ENCODE measurements around the gene CCDC51. TPM values are rescaled to one million over a fixed set of nuclear protein-coding genes. Genes with fewer than 3 reads are reported as not detected.

Gene CCDC51
- total and polyA plus RNA-seq, 9 of the 15 experiments (the other 6 are each of a cell fraction or from before 2014, with no cell fraction given) = 6.5 to 18.6 (median 15.7) TPM

DNA sequence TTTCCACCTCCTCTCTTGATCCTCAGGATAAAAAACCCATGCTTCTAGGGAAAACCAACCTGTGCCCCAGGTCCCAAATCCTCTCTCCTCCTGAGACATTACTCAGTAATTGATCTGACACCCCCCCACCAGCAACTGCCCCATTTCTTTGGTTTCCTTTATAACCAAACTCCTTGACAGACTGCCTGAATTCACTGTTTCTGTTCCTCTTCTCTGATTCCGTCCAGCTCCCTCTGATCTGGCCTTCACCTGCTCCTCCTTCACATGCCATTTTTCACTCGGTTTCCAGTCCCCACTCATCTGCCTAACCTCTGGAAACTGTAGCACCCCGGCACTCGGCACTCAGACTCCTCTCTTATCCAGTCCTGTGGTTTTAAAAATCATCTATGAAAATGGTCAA is 2.1 kb downstream of the CCDC51 start:
- H3K79me2 ChIP-seq (ENCODE audit: control insufficient read depth, insufficient read depth, low read length) = peaks cover 39% of the 10 kb centered on the region

More for the DNA sequence above, 2.1 kb downstream of the CCDC51 start:
- Histone ChIP-seq H3K9me1 (ENCODE audit: control insufficient read depth, insufficient read depth, low read length) (peaks cover 6% of the 10 kb centered on the region), H3K36me3 (ENCODE audit: control insufficient read depth, insufficient read depth, low read length) (peaks cover 33% of the 10 kb centered on the region; the same call in 2 of the 3 replicates), H3K4me3 (no peak overlapping the region), H3K27me3 (ENCODE audit: control insufficient read depth in 2 of 2, insufficient read depth in 2 of 2, low read length in 2 of 2) (no peaks in the 10 kb centered on the region; a peak in 1 of 5 replicates), H2AFZ (ENCODE audit: low read depth, low read length) (no peak overlapping the region), H3K4me1 (replicated peaks in 1 of 2; ENCODE audit: control insufficient read depth in 2 of 2, insufficient read depth in 2 of 2, low read length in 2 of 2) (peaks cover 16 to 17% of the 10 kb centered on the region in 2 experiments; a peak in 4 of 5 replicates), H3K9me3 (replicated peaks; ENCODE audit: control insufficient read depth, insufficient read depth, low read depth, low read length) (no peaks in the 10 kb centered on the region), H4K20me1 (replicated peaks; ENCODE audit: control insufficient read depth, insufficient read depth, low read length) (no peaks in the 10 kb centered on the region), H3K4me2 (ENCODE audit: insufficient read depth, low read length) (no peak overlapping the region), H3K9ac (ENCODE audit: insufficient read depth in 1 of 2, low read depth in 2 of 2, low read length in 2 of 2) (no peak overlapping the region; a peak in 1 of 4 replicates), H3K27ac (ENCODE audit: extremely low read depth, low read depth, low read length) (no peak overlapping the region)
- ATAC-seq = no peak
- in situ Hi-C loops (cut with MboI) = loop anchor here (5.0 to 10.0 kb wide), 4 partner anchors 36 to 243 kb away; no protein-coding TSS in a partner anchor
- WGBS (ENCODE audit: insufficient coverage, low coverage, missing lambda C conversion rate) = 46% methylated on average over 2 of the region's 4 CpGs
- ChIA-PET POLR2A (no interaction called here), CTCF (ENCODE audit: low intra/inter-chr PET ratio) (no interaction called here)
- intact Hi-C loops (cut with micrococcal nuclease) = loop anchor here (2.0 kb wide), 2 partner anchors 205 to 243 kb away; no protein-coding TSS in a partner anchor
- no peak for FAIRE-seq
- no TSS peak for BruUV-seq (replicated peaks)
- DNase-seq (ENCODE audit: extremely low read depth in 1 of 4, low spot score in 3 of 4) = no peak
- TF ChIP-seq FOXJ3 (CRISPR knock-in tag; IDR thresholded peaks at IDR 0.05) (no peak), ZNF277 (CRISPR knock-in tag; IDR thresholded peaks at IDR 0.05; ENCODE audit: borderline replicate concordance) (no peak), MCM5 (IDR thresholded peaks at IDR 0.05; ENCODE audit: low read depth) (no peak), YY1 (IDR thresholded peaks at IDR 0.05; ENCODE audit: borderline replicate concordance in 1 of 3, control insufficient read depth in 1 of 3, extremely low read depth in 1 of 3, insufficient read depth in 3 of 3, insufficient read length in 1 of 3, insufficient replicate concordance in 2 of 3, low read depth in 1 of 3, low read length in 2 of 3) (no peak), EP400 (IDR thresholded peaks at IDR 0.05) (no peak), TCF15 (CRISPR knock-in tag; IDR thresholded peaks at IDR 0.05) (no peak), ZFP30 (CRISPR knock-in tag; IDR thresholded peaks at IDR 0.05; ENCODE audit: borderline replicate concordance) (no peak), DMBX1 (CRISPR knock-in tag; IDR thresholded peaks at IDR 0.05; ENCODE audit: borderline replicate concordance) (no peak), CREM (IDR thresholded peaks at IDR 0.05; ENCODE audit: low read depth) (no peak), ZNF282 (CRISPR knock-in tag; IDR thresholded peaks at IDR 0.05) (no peak)
- TF ChIP-seq, protein P1, sequence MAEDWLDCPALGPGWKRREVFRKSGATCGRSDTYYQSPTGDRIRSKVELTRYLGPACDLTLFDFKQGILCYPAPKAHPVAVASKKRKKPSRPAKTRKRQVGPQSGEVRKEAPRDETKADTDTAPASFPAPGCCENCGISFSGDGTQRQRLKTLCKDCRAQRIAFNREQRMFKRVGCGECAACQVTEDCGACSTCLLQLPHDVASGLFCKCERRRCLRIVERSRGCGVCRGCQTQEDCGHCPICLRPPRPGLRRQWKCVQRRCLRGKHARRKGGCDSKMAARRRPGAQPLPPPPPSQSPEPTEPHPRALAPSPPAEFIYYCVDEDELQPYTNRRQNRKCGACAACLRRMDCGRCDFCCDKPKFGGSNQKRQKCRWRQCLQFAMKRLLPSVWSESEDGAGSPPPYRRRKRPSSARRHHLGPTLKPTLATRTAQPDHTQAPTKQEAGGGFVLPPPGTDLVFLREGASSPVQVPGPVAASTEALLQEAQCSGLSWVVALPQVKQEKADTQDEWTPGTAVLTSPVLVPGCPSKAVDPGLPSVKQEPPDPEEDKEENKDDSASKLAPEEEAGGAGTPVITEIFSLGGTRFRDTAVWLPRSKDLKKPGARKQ (CRISPR knock-in tag; IDR thresholded peaks at IDR 0.05) = no peak

All from K562 (cell line).